IMR-90 (cell line): Measurements from ENCODE around the gene ITM2C. TPM values are rescaled to one million over a fixed set of nuclear protein-coding genes. Genes with fewer than 3 reads are reported as not detected.

Experiments used
- ATAC-seq: fragments of 200-7000 bp; cut with Tn5 transposase; 2 replicates; pipeline ENCODE4 v1.9.1; 2020; ENCODE audit warnings: low read depth, mild to moderate bottlenecking, moderate library complexity
- BruUV-seq: library from RNA; stranded (reverse); fragments of 400-500 nt; replicated peaks from 2 replicates; lab custom pipeline; 2021; lab: Mats Ljungman, UMichigan
- CTCF ChIA-PET: fragments of 300-600 bp; formaldehyde crosslinking; extraction: SDS; loops from one replicate; lab custom pipeline; 2021; ENCODE audit warnings: antibody characterized with exemption; lab: Yijun Ruan, JAX
- POLR2A ChIA-PET: fragments of 300-600 bp; sonication (Branson Sonifier 250); formaldehyde crosslinking; loops from one replicate; lab custom pipeline; 2022; ENCODE audit warnings: antibody characterized with exemption; ENCODE audit not compliant: unreplicated experiment; lab: Charles Lee
- DNase-seq: peaks from one replicate; pipeline ENCODE4 v3.0.0; 2013
- H2AFZ ChIP-seq: replicated peaks from 2 replicates; pipeline ENCODE3; 2013; ENCODE audit warnings: low read length, mild to moderate bottlenecking; ENCODE audit not compliant: poor library complexity
- H2AK5ac ChIP-seq: 2 replicates; pipeline ENCODE4 v1.6.1; 2013; ENCODE audit warnings: low read depth, low read length, inconsistent platforms
- H2AK9ac ChIP-seq: replicated peaks from 2 replicates; pipeline ENCODE3; 2013; ENCODE audit warnings: mild to moderate bottlenecking, low read depth, low read length, moderate library complexity; ENCODE audit not compliant: poor library complexity
- H2BK120ac ChIP-seq: 2 replicates; pipeline ENCODE4 v1.6.1; 2013; ENCODE audit warnings: low read depth, low read length, inconsistent platforms
- H2BK15ac ChIP-seq: 3 replicates; pipeline ENCODE4 v1.6.1; 2013; ENCODE audit warnings: low read depth, low read length, inconsistent platforms
- H2BK20ac ChIP-seq: 2 replicates; pipeline ENCODE4 v1.6.1; 2013; ENCODE audit warnings: low read depth, mild to moderate bottlenecking, inconsistent platforms, low read length, moderate library complexity
- H2BK5ac ChIP-seq: 2 replicates; pipeline ENCODE4 v1.6.1; 2013; ENCODE audit warnings: mild to moderate bottlenecking, low read depth, low read length, inconsistent platforms; ENCODE audit not compliant: poor library complexity, severe bottlenecking
- H3K14ac ChIP-seq: replicated peaks from 2 replicates; pipeline ENCODE4 v1.6.1; 2013; ENCODE audit warnings: low read depth, low read length, inconsistent platforms
- H3K18ac ChIP-seq: 2 replicates; pipeline ENCODE4 v1.6.1; 2013; ENCODE audit warnings: low read depth, low read length, control low read depth
- H3K23ac ChIP-seq: 2 replicates; pipeline ENCODE4 v1.6.1; 2013; ENCODE audit warnings: low read depth, low read length, inconsistent platforms
- H3K27ac ChIP-seq: 2 replicates; pipeline ENCODE4 v1.5.1; 2013; ENCODE audit warnings: mild to moderate bottlenecking, control low read depth, low read length; ENCODE audit not compliant: insufficient read depth
- H3K27me3 ChIP-seq: 2 replicates; pipeline ENCODE4 v1.6.1; 2013; ENCODE audit warnings: low read length; ENCODE audit not compliant: control insufficient read depth, insufficient read depth
- H3K36me3 ChIP-seq: 2 replicates; pipeline ENCODE4 v1.6.1; 2013; ENCODE audit warnings: low read length, mixed read lengths; ENCODE audit not compliant: control insufficient read depth, insufficient read depth
- H3K4ac ChIP-seq: 2 replicates; pipeline ENCODE4 v1.6.1; 2013; ENCODE audit warnings: low read depth, low read length, inconsistent platforms
- H3K4me1 ChIP-seq: 2 replicates; pipeline ENCODE4 v1.6.1; 2013; ENCODE audit warnings: low read length, mixed read lengths; ENCODE audit not compliant: control insufficient read depth, insufficient read depth
- H3K4me2 ChIP-seq: 2 replicates; pipeline ENCODE4 v1.6.1; 2013; ENCODE audit warnings: low read depth, mild to moderate bottlenecking, control low read depth, low read length, moderate library complexity
- H3K4me3 ChIP-seq: 2 replicates; pipeline ENCODE4 v1.5.1; 2013; ENCODE audit warnings: low read depth, mild to moderate bottlenecking, control low read depth, low read length, moderate library complexity; ENCODE audit not compliant: insufficient read depth
- H3K56ac ChIP-seq: 2 replicates; pipeline ENCODE4 v1.6.1; 2013; ENCODE audit warnings: low read length, inconsistent platforms; ENCODE audit not compliant: insufficient read depth; ENCODE audit errors: extremely low read depth
- H3K79me1 ChIP-seq, 2 experiments: 2 replicates each; pipeline ENCODE4 v1.6.1; 2013; ENCODE audit warnings: low read length in 2 of 2, inconsistent platforms in 1 of 2, low read depth in 1 of 2
- H3K9ac ChIP-seq: 2 replicates; pipeline ENCODE4 v1.6.1; 2013; ENCODE audit warnings: low read depth, low read length, control low read depth
- H3K9me1 ChIP-seq: 2 replicates; pipeline ENCODE4 v1.6.1; 2013; ENCODE audit warnings: low read length, inconsistent platforms; ENCODE audit not compliant: insufficient read depth
- H3K9me3 ChIP-seq: 2 replicates; pipeline ENCODE4 v1.6.1; 2013; ENCODE audit warnings: low read length; ENCODE audit not compliant: control insufficient read depth, insufficient read depth
- H4K20me1 ChIP-seq: 2 replicates; pipeline ENCODE4 v1.6.1; 2013; ENCODE audit warnings: low read length, inconsistent platforms; ENCODE audit not compliant: insufficient read depth
- H4K5ac ChIP-seq: 2 replicates; pipeline ENCODE4 v1.6.1; 2013; ENCODE audit warnings: mild to moderate bottlenecking, low read depth, low read length, control low read depth
- H4K8ac ChIP-seq, 2 experiments: 2 replicates each; pipeline ENCODE4 v1.6.1; 2013; ENCODE audit warnings: low read depth in 2 of 2, low read length in 2 of 2, control low read depth in 1 of 2, inconsistent platforms in 1 of 2
- H4K91ac ChIP-seq: 2 replicates; pipeline ENCODE4 v1.6.1; 2013; ENCODE audit warnings: low read depth, low read length, inconsistent platforms; ENCODE audit not compliant: insufficient read depth
- BHLHE40 ChIP-seq: fragments of 150-350 bp; IDR thresholded peaks from 2 replicates; pipeline ENCODE4 v1.6.1; 2016; ENCODE audit warnings: mild to moderate bottlenecking, low read depth, low read length
- WGBS, 2 experiments: methylation state at CpG; one replicate each; pipeline versions ENCODE4 v1.1.5 to v1.1.7; 2013; ENCODE audit warnings: missing lambda C conversion rate in 2 of 2; ENCODE audit not compliant: insufficient read length in 1 of 2; ENCODE audit errors: extremely low coverage in 2 of 2; 5-methylcytosine and 5-hydroxymethylcytosine counted together
- dilution Hi-C: fragments of 300-500 bp; cut with HindIII; formaldehyde crosslinking; loops from one replicate; pipeline ENCODE4 v1.14.3; 2018; ENCODE audit warnings: low sequenced_read_pairs; ENCODE audit not compliant: unreplicated experiment
- in situ Hi-C: fragments of 300-500 bp; cut with MboI; formaldehyde crosslinking; loops from 3 replicates; pipeline ENCODE4 v1.14.3; 2019; ENCODE audit warnings: low sequenced_read_pairs, inconsistent platforms, mixed read lengths
- intact Hi-C: fragments of 100-400 bp; cut with micrococcal nuclease; formaldehyde crosslinking; loops from 2 replicates; pipeline ENCODE4 v1.10.0; 2022
- polyA plus RNA-seq, 3 experiments: library from polyadenylated mRNA; depleted of rRNA; stranded (reverse); fragments of >200 nt; gene quantifications; 2 replicates each; pipeline ENCODE4 v1.2.3, GENCODE V29; 2012; ENCODE audit warnings: low replicate concordance in 1 of 3
- total RNA-seq: library from RNA; depleted of rRNA; stranded (reverse); fragments of >200 nt; gene quantifications from 2 replicates; pipeline ENCODE4 v1.2.3, GENCODE V29; 2012
- TF ChIP-seq, protein P1 (sequence below): conservative IDR thresholded peaks from 2 replicates; pipeline ENCODE4 v1.5.1; 2012; ENCODE audit warnings: mild to moderate bottlenecking, low read depth, low read length, improper control_type of control experiment

ITM2C gene
- total and polyA plus RNA-seq, 2 of the 4 experiments (the other 2 are of a cell fraction), result 46.8 to 274 TPM

- no peak within 1 kb of the TSS for H2AK5ac ChIP-seq
- intact Hi-C loops (no loop called here), dilution Hi-C loops (no loop called here), in situ Hi-C loops (no loop called here)
- no peak within 1 kb of the TSS for H3K9ac ChIP-seq
- no peak within 1 kb of the TSS for H2BK15ac ChIP-seq
- no peaks in the 10 kb centered on the region for H3K79me1 ChIP-seq
- DNase-seq, result no peak
- H4K91ac ChIP-seq, result no peak within 1 kb of the TSS
- no peaks in the 10 kb centered on the region for H3K9me1 ChIP-seq
- peak within 1 kb of the TSS; percentile 56 for H2AFZ ChIP-seq
- no peak within 1 kb of the TSS for H2BK20ac ChIP-seq
- H2BK120ac ChIP-seq, result no peak within 1 kb of the TSS
- CTCF ChIA-PET, result no interaction called here
- no TSS peak for BruUV-seq
- no peak within 1 kb of the TSS for H3K4me3 ChIP-seq
- H3K27me3 ChIP-seq, result peaks cover 41% of the 10 kb centered on the region
- H4K8ac ChIP-seq, result no peak within 1 kb of the TSS
- H2AK9ac ChIP-seq, result peak within 1 kb of the TSS; percentile 63
- POLR2A ChIA-PET, result no interaction called here
- no peak within 1 kb of the TSS for H3K14ac ChIP-seq
- no peaks in the 10 kb centered on the region for H3K36me3 ChIP-seq
- H3K23ac ChIP-seq, result no peak within 1 kb of the TSS
- no peak within 1 kb of the TSS for H3K56ac ChIP-seq
- no peak within 1 kb of the TSS for H3K4ac ChIP-seq
- H3K4me1 ChIP-seq, result no peaks in the 10 kb centered on the region
- no peak within 1 kb of the TSS for H2BK5ac ChIP-seq
- 81% methylated on average over 11 of the region's 26 CpGs; no CpG with 5 or more reads in 1 of the 2 experiments for WGBS, 2 experiments
- no peak for ATAC-seq
- H4K5ac ChIP-seq, result no peak within 1 kb of the TSS
- TF ChIP-seq BHLHE40, result no peak
- TF ChIP-seq, protein P1, sequence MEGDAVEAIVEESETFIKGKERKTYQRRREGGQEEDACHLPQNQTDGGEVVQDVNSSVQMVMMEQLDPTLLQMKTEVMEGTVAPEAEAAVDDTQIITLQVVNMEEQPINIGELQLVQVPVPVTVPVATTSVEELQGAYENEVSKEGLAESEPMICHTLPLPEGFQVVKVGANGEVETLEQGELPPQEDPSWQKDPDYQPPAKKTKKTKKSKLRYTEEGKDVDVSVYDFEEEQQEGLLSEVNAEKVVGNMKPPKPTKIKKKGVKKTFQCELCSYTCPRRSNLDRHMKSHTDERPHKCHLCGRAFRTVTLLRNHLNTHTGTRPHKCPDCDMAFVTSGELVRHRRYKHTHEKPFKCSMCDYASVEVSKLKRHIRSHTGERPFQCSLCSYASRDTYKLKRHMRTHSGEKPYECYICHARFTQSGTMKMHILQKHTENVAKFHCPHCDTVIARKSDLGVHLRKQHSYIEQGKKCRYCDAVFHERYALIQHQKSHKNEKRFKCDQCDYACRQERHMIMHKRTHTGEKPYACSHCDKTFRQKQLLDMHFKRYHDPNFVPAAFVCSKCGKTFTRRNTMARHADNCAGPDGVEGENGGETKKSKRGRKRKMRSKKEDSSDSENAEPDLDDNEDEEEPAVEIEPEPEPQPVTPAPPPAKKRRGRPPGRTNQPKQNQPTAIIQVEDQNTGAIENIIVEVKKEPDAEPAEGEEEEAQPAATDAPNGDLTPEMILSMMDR, result peak; percentile 5; the same call in 1 of the 2 replicates
- no peak within 1 kb of the TSS for H3K18ac ChIP-seq
- H4K20me1 ChIP-seq, result no peaks in the 10 kb centered on the region
- H3K27ac ChIP-seq, result no peak within 1 kb of the TSS
- H3K4me2 ChIP-seq, result no peak within 1 kb of the TSS
- no peaks in the 10 kb centered on the region for H3K9me3 ChIP-seq
Measured at GRCh38 chr2:230924470-230925341, 60.0 kb downstream of the ITM2C start, which contains the start of gene GPR55. Gene GPR55, minus strand, starts transcription at chr2:230925242. Its CDS starts 14,280 bp downstream, at chr2:230910962.
